HG02759 (cell line): ENCODE results near the gene KRT34.
"Not testable (repeated sequence)": the region's sequence is repeated elsewhere in the genome, so short reads cannot be mapped to it uniquely, and the experiment has no call there.

Source experiments
- ATAC-seq: cut with Tn5 transposase; IDR thresholded peaks from one replicate; pipeline ENCODE4 v1.9.1; 2021; ENCODE audit warnings: mild to moderate bottlenecking, moderate library complexity; ENCODE audit not compliant: unreplicated experiment

Gene KRT34

GRCh38 chr17:41381943-41382342 is at the start of gene KRT34:
TSS of gene KRT34 (minus strand) at chr17:41382306. CDS start at chr17:41382246, 60 bp downstream.
- not testable (repeated sequence) for ATAC-seq

- ATAC-seq = not testable (repeated sequence)
Measured at GRCh38 chr17:41430376-41430775, 48.3 kb upstream of the KRT34 start.

GRCh38 chr17:41429667-41430066 is 47.6 kb upstream of the KRT34 start:
- ATAC-seq = no peak

- no peak for ATAC-seq
Measured at GRCh38 chr17:41428591-41429291, 46.6 kb upstream of the KRT34 start.

- no peak for ATAC-seq
Measured at GRCh38 chr17:41424111-41424635, 42.1 kb upstream of the KRT34 start, which contains the start of gene KRT37. TSS of gene KRT37 (minus strand) at chr17:41424585. CDS start at chr17:41424523, 62 bp downstream.

GRCh38 chr17:41422586-41422985 is 40.5 kb upstream of the KRT34 start:
- ATAC-seq = not testable (repeated sequence)

- ATAC-seq = no peak
Measured at GRCh38 chr17:41421617-41422016, 39.5 kb upstream of the KRT34 start.

- no peak for ATAC-seq
Measured at GRCh38 chr17:41421116-41421515, 39.0 kb upstream of the KRT34 start.

- ATAC-seq = no peak
Measured at GRCh38 chr17:41420134-41420533, 38.0 kb upstream of the KRT34 start.

GRCh38 chr17:41419716-41420115 is 37.6 kb upstream of the KRT34 start:
- no peak for ATAC-seq

- ATAC-seq = no peak
Measured at GRCh38 chr17:41418116-41418860, 36.2 kb upstream of the KRT34 start.

GRCh38 chr17:41417576-41418015 is 35.5 kb upstream of the KRT34 start:
- no peak for ATAC-seq

- no peak for ATAC-seq
Measured at GRCh38 chr17:41417127-41417526, 35.0 kb upstream of the KRT34 start.

- no peak for ATAC-seq
Measured at GRCh38 chr17:41416479-41416878, 34.4 kb upstream of the KRT34 start.

GRCh38 chr17:41415833-41416335 is 33.8 kb upstream of the KRT34 start:
- no peak for ATAC-seq

GRCh38 chr17:41415411-41415810 is 33.3 kb upstream of the KRT34 start:
- no peak for ATAC-seq

- no peak for ATAC-seq
Measured at GRCh38 chr17:41413982-41414381, 31.9 kb upstream of the KRT34 start.

GRCh38 chr17:41413353-41413957 is 31.3 kb upstream of the KRT34 start:
- ATAC-seq = no peak

GRCh38 chr17:41411072-41411840 is 29.1 kb upstream of the KRT34 start:
- ATAC-seq = no peak

- ATAC-seq = no peak
Measured at GRCh38 chr17:41407226-41407625, 25.1 kb upstream of the KRT34 start.
